SH-SY5Y (cell line): ENCODE measurements around the gene FUCA1.

Experiments used
- GATA2 ChIP-seq: IDR thresholded peaks from 2 replicates; pipeline ENCODE4 v1.6.1; 2011; ENCODE audit warnings: mild to moderate bottlenecking, low read depth, low read length
- GATA3 ChIP-seq: IDR thresholded peaks from 2 replicates; pipeline ENCODE4 v1.6.1; 2011; ENCODE audit warnings: low read depth, mild to moderate bottlenecking, low read length, moderate library complexity

The FUCA1 gene

DNA sequence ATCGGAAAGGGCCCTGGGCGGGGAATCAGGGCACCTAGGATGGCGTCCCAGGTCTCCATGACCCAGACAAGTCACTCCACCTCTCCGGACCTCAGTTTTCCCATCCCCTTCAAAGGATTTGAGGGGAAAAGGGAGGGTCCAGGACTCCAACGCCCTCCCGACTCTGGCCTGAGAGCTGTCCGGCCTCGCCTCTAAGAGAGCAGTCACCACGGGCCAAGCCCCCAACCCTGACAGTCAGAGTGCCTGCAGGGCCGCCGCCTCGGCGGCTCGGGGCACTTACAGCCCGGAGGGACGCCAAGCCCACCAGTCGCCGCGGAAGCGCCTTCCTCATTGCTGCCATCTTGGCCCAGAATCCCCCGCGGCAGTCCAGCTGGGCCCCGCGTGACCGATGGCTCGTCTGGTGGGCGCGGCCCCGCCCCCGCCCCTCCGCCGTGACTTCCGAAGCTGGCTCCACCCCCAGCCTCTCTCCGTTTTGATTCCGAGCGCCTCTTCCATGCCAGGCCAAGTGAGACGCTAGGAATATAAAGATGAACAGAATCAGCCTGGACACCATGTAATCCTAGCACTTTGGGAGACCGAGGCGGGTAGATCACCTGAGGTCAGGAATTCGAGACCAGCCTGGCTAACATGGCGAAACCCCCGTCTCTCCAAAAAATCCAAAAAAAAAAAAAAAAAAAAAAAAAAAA is 42.9 kb downstream of the FUCA1 start, which contains the start of gene HMGCL:
HMGCL (minus strand) TSS at position 354 of the 686 bp plus-strand sequence; CDS start at position 340, 14 bp downstream.
- no peak for TF ChIP-seq GATA3
- no peak for TF ChIP-seq GATA2

DNA sequence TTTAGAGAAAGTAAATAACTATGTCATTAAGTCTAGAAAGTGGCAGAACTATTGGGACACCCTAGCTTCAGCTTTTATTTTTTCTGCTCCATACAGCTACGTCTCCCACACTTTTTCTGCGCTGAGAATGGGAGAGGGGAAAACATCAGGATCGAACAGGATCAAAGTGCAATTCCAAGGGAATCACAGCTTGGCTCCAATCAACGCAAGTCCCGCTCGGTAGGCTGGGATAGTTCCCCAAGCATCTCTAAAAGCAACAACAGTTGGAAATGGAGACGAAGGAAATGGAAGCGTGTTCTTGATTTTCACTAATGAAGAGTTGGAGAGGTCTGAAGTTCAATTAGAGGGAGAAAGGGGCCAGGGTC is 43.4 kb downstream of the FUCA1 start:
- TF ChIP-seq GATA3 (no peak), GATA2 (no peak)

DNA sequence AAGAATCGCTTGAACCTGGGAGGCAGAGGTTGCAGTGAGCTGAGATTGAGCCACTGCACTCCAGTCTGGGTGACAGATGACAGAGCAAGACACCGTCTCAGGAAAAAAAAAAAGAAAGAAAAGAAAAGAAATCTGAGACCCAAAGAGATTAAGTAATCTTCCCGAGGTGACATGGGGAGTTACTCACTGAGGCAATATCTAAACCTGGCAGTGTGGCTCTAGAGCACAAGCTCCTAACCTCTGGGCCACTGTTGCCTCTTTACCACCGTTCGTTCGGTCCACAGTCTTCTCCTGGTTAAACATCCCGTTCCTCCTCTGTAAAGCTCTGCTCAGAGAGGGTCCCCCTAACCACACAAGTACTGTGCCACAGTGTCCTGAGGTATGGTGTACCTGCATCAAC is 44.3 kb downstream of the FUCA1 start:
- TF ChIP-seq GATA3 (no peak), GATA2 (no peak)

DNA sequence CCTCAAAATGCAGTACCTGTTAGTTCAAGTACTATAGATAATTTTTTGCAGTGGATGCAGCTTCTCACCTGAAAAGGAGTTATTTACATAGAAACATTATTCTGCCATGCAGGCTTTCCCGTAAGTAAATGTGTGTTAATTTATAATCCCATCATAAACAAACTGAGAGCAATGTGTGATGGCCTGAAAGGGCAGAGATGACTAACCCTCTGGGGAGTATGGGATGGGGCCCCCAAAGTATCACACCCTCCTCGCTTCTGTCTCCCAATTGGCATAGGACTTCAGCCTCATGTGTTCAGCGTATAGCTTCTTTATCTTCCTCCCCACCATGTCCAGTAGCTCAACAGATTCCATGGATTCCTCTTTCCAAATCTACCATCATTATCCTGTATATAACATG is 50.5 kb downstream of the FUCA1 start:
- TF ChIP-seq GATA3 (no peak), GATA2 (no peak)

DNA sequence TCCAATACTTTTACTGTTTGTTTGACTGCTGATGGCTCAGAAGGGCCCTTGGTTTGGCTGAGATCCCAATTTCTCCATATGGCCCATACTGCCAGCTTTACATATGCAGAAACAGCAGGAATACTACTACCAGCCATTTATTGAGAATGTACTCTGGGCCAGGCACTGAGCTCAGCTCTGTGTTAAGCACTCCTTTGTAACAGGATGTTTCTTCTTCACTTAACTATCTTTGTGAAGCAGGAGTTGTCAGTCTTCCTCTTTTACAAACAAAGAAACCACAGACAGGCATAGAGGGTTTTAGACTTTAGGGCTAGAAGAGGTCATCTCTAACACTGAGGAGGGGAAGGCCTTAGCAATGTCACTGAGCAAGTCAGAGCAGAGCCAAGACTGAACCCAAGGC is 51.2 kb downstream of the FUCA1 start:
- no peak for TF ChIP-seq GATA3
- TF ChIP-seq GATA2, result no peak

DNA sequence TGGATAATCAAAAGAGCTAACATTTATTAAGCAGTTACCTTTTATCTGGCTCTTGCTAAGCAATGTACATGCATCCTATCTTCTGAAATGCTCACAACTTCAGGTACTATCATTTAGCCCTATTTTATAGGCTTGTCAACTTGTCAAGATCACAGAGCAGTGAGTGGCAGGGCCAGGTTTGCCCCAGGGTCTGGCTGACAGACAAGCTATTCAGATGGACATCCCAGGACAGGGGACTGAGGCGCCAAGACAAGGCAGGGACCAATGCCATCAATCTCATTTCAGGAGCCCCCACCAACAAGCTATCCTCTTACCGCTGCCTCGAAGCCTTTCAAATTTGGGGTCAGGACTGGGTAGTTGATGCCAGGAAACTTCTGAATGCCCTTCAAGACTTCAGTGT is 51.7 kb downstream of the FUCA1 start:
- TF ChIP-seq GATA3, result no peak
- no peak for TF ChIP-seq GATA2

DNA sequence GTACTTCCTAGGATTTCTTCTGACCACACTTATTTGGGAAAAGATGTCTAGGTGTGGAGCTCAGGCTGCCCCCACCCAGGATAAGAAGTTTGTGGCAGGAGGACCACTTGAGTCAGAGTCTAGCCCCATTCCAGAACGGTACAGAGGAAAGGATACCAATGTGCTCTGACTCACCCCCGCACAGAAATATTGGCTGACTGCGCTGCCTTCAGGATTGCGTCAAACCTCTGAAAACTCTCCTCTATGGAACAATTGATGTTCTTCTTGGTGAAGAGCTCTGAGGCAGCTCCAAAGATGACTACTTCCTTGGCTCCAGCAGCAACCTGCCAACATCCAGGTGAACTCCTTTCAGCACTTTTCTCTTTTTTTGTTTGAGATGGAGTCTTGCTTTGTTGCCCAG is 54.1 kb downstream of the FUCA1 start:
- no peak for TF ChIP-seq GATA3
- no peak for TF ChIP-seq GATA2

DNA sequence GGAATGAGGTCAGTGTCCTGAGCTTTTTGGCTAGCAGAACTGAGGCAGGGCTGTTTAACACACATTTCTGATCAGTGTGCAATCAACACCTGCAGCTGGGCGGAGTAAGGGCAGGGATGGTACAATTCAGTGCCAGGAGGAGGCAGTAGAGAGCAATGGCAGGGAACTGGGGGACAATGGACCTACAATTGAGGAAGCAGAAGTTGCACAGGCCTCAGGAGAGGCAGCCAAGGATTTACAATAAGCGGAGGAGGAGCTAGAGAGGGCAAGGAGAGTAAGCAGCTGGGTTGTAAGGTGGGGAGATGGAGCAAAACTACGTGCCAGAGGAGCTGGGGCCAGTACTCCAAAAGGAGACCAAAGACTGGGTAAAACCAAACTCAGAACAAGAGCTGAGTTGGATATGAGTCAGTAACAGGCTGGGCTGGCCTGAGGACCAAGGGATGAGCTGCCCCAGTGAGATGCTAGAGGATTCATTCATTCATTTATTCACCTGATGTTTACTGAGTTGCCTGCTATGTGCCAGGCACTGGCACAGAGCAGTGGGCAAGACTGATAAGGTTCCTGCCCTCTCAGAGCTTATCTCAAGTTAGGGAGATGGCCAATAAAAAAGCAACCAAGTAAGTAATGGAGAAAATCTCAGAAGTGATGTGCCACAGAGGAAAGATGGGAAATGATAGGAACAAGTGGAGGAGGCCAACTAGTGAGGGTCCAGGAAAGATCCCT is 57.1 kb downstream of the FUCA1 start:
- TF ChIP-seq GATA2 (no peak), GATA3 (no peak)

DNA sequence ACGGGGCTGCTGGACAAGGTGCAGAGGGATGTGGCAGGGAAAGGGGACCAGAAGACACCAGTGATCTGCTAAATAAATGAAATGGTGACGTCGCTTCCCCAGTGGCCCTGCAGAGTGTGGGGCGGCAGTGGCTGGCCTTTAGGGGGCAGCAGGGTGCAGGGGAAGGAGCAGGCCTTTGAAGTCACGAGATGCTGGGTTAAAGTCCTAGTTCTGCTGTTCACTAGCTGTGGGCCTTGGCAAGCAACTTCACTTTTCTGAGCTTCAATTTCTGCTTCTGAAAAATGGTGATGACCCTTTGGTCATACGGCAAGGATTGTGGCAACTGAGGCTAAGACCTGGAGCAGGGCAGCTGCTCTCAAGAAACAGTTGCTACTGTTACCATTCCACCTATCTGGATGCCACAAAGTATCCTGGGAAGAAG is 58.3 kb downstream of the FUCA1 start:
- no peak for TF ChIP-seq GATA3
- TF ChIP-seq GATA2, result no peak

DNA sequence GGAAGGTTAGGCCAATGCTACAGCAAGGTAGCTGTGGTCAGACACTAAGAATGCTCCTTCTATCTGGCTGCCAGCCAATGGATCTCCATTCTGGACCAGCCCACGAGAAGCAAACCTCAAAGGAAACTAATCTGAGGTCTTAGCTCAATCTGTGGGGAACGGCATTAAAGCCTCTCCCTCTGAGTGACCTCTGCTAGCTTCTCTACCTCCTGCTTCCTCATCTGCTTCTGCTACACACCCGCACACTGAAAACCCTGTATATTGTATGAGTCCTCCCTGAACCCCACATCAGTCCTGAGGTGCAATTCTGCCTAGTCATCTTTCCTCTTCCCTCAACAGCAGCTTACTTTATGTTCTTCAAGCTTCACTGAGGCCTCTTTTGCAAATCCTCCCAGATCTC is 60.6 kb downstream of the FUCA1 start:
- TF ChIP-seq GATA2, result no peak
- TF ChIP-seq GATA3, result no peak

DNA sequence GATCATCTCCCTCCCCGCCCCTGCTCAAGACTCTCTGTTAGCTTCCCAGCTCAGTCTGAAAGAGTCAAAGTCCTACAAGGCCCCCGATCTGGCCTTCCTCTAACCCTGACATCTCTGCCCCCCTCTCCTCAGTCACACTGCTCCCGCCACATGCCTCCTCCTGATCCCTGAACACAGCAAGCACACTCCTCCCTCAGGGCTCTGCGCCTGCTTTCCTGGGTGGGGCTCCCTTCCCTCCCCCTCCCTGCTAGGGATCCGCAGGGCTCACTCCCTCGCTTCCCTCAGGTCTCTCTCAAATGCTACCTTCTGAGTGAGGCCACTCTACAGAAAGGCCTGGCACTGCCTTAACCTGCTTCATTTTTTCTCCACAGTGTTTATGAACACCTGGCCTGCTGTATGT is 61.8 kb downstream of the FUCA1 start:
- TF ChIP-seq GATA2, result no peak
- no peak for TF ChIP-seq GATA3

DNA sequence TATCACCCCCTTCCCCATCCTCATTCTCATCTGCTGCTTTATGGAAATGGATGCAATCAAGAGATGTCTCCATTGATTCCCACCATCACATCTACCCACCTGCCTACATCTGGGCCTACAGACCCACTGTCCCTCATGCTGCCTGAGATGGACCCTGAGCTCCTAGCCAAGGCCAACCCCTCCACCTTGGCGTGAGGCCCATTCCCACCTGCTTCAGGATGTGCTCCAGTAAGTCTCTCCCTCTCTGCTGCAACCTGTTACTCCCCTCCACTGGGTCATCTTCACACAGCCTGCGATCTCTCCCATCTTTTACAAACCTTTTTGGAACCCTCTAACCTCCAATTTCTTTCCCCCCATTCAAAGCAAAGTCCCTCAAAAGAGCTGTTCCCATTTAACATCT is 63.1 kb downstream of the FUCA1 start:
- TF ChIP-seq GATA3 (no peak), GATA2 (no peak)

DNA sequence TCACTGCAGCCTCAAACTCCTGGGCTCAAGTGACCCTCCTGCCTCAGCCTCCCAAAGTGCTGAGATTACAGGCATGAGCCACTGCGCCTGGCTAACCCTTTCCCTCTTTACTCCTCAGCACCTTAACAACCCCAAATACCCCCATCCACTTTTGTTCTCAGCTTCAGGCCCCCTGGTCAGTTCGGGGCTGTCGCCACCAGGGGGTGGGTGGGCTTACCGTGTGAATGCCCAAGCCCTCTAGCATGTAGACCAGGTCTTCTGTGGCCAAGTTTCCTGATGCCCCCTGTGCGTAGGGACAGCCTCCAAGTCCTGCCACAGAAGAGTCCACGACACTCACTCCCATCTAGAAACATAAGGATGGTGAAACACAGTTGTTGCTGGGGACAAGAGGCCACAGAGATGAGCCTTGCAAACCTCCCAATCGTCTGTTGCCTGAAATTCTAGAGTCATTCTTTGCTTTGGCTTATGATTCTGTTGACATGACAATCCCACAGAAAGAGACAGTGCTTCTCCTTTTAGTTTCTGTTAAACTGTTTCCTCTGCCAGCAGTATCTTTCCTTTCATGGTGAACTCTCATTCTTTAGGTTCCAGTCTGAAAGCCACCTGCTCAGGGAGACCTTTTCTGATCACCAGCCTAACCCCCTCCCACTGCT is 63.8 kb downstream of the FUCA1 start:
- TF ChIP-seq GATA3, result no peak
- no peak for TF ChIP-seq GATA2

DNA sequence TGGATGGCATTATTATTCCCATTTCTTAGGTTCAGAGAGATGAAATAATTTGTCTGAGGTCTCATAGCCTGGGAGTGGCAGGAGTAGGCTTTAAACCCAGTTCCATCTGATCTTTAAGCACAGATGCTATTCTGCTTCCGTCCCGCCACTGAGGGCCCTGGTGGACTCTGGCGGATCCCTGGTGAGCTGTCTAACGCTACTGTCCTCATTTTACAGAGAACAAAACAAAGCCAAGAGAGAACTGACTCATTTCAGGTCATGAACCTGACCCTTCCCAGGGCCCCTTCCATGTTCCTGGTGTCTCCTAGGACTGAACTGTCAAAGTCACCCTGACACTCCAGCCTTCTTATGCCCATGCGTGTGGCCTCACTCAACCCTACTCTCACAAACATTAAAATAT is 64.4 kb downstream of the FUCA1 start:
- TF ChIP-seq GATA3, result no peak
- TF ChIP-seq GATA2, result no peak

DNA sequence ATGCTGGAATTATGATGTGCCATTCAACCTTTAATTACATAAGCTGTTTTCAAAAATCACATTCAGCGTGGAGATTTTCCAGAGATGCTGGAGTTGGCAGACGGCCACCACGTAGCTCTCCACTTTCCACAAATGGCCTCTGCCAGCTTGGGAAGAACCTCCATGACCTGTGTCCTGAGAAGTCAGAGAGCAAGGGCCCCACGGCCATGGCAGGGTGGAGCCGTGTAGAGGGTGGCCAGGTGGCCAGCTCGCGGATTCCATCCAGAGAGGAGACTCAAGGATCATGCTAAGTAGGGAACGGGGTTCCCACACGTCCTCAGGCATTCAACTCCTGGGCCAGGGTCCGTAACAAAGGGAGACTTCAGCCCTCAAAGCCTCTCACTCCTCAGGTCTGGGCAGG is 66.2 kb downstream of the FUCA1 start:
- TF ChIP-seq GATA3, result no peak
- TF ChIP-seq GATA2, result 0 out of 2 replicates have a peak, but pooled peaks have one; percentile 20
